Upper lobe of right lung (tissue), 1 donor: ENCODE measurements around the gene HIF1AN. TPM values are rescaled to one million over a fixed set of nuclear protein-coding genes. Genes with fewer than 3 reads are reported as not detected.

Source experiments
- ATAC-seq: fragments of 200-7000 bp; cut with Tn5 transposase; one replicate; pipeline ENCODE4 v1.9.1; 2020; ENCODE audit warnings: mild to moderate bottlenecking, moderate library complexity
- DNase-seq: peaks from one replicate; pipeline ENCODE4 v3.0.0-alpha.2; 2020
- H3K27ac ChIP-seq: fragments of 200-600 bp; one replicate; pipeline ENCODE4 v1.8.0; 2022
- H3K27me3 ChIP-seq: fragments of 200-600 bp; one replicate; pipeline ENCODE4 v1.8.0; 2022; ENCODE audit warnings: mild to moderate bottlenecking
- H3K36me3 ChIP-seq: fragments of 200-600 bp; one replicate; pipeline ENCODE4 v1.8.0; 2022
- H3K4me1 ChIP-seq: fragments of 200-600 bp; one replicate; pipeline ENCODE4 v1.8.0; 2022
- H3K4me3 ChIP-seq: fragments of 200-600 bp; one replicate; pipeline ENCODE4 v1.8.0; 2022; ENCODE audit warnings: mild to moderate bottlenecking
- H3K9me3 ChIP-seq: fragments of 200-600 bp; one replicate; pipeline ENCODE4 v1.8.0; 2022
- intact Hi-C: fragments of 100-400 bp; cut with DNase I; formaldehyde crosslinking; loops from one replicate; pipeline ENCODE4 v1.11.0; 2022
- total RNA-seq: library from RNA; stranded (reverse); fragmentation: NEBNext Ultra II Directional; extraction: Animal tissue kit (Norgen Biotek cat#: 25700); gene quantifications from one replicate; pipeline ENCODE4 v1.2.1, GENCODE V29; 2021
- TF ChIP-seq, protein P1 (sequence below): fragments of 200-600 bp; IDR thresholded peaks from one replicate; pipeline ENCODE4 v1.8.0; 2022; ENCODE audit warnings: antibody characterized with exemption
- donor health status: DM: no; HTN: yes; CAD: no; lungs with severe emphysema.

Gene HIF1AN
- total RNA-seq, 1 donor from 2014 or later = 36.8 TPM

- H3K36me3 ChIP-seq = no peaks in the 10 kb centered on the region
- H3K4me3 ChIP-seq = no peak overlapping the region
- peaks cover 64% of the 10 kb centered on the region for H3K27me3 ChIP-seq
- TF ChIP-seq, protein P1, sequence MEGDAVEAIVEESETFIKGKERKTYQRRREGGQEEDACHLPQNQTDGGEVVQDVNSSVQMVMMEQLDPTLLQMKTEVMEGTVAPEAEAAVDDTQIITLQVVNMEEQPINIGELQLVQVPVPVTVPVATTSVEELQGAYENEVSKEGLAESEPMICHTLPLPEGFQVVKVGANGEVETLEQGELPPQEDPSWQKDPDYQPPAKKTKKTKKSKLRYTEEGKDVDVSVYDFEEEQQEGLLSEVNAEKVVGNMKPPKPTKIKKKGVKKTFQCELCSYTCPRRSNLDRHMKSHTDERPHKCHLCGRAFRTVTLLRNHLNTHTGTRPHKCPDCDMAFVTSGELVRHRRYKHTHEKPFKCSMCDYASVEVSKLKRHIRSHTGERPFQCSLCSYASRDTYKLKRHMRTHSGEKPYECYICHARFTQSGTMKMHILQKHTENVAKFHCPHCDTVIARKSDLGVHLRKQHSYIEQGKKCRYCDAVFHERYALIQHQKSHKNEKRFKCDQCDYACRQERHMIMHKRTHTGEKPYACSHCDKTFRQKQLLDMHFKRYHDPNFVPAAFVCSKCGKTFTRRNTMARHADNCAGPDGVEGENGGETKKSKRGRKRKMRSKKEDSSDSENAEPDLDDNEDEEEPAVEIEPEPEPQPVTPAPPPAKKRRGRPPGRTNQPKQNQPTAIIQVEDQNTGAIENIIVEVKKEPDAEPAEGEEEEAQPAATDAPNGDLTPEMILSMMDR = no peak
- no peak overlapping the region for H3K27ac ChIP-seq
- ATAC-seq (no peak), DNase-seq (no peak)
- no peaks in the 10 kb centered on the region for H3K9me3 ChIP-seq
- H3K4me1 ChIP-seq = peaks cover 11% of the 10 kb centered on the region
- intact Hi-C loops = no loop called here
Observed at GRCh38 chr10:100566561-100566960, 30.8 kb downstream of the HIF1AN start.

DNA sequence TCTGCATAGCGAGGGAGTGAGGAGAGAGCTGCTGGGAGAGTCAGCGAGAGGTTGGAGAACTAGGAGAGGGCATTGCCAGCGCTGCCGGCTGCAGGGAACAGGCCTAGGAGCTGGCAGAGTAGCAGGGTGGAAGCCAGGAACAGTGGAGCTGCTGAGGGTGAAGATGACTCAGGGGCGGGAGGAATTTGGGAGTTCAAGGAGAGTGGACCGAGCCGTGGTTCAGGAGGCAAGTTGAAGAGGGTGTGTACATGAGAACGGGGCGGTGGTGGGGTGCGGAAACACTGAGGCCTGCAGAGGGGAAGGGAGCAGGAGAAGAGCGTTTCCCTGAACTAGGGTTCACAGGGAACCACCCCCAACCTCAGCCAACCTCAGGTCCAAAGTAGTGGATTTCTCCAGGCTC is 31.5 kb downstream of the HIF1AN start:
- H3K27ac ChIP-seq = no peak overlapping the region
- peaks cover 5% of the 10 kb centered on the region for H3K4me1 ChIP-seq
- ATAC-seq = no peak
- intact Hi-C loops = no loop called here
- H3K4me3 ChIP-seq = no peak overlapping the region
- DNase-seq = no peak
- H3K36me3 ChIP-seq = no peaks in the 10 kb centered on the region
- no peaks in the 10 kb centered on the region for H3K9me3 ChIP-seq
- TF ChIP-seq, protein P1 = no peak
- H3K27me3 ChIP-seq = peaks cover 57% of the 10 kb centered on the region

DNA sequence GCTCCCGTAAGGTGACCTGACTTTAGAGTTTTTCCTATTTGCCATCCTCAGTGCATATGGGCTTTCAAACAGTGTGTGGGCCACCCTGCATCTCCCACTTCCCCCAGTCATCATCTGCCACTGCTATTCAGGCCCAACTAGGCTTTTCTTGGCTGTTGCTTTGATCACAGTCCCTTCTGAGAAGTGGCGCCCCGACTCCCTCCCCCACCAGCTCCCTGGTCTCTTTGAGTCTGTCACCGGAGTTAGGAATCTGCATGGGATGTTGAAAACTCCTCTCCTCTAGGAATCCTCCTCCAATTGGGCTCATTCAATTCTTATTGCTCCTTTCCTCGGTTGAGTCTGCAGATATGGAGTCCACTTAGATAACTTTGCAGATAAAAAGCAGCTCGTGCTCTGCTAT is 32.1 kb downstream of the HIF1AN start:
- H3K4me1 ChIP-seq = no peaks in the 10 kb centered on the region
- no peaks in the 10 kb centered on the region for H3K9me3 ChIP-seq
- no peaks in the 10 kb centered on the region for H3K36me3 ChIP-seq
- intact Hi-C loops = no loop called here
- H3K27ac ChIP-seq = no peak overlapping the region
- peaks cover 55% of the 10 kb centered on the region for H3K27me3 ChIP-seq
- ATAC-seq = no peak
- no peak overlapping the region for H3K4me3 ChIP-seq
- no peak for DNase-seq
- TF ChIP-seq, protein P1 = no peak

GRCh38 chr10:100568912-100569311 is 33.2 kb downstream of the HIF1AN start:
- Histone ChIP-seq H3K27me3 (peaks cover 51% of the 10 kb centered on the region), H3K36me3 (no peaks in the 10 kb centered on the region), H3K27ac (no peak overlapping the region), H3K4me1 (no peaks in the 10 kb centered on the region), H3K9me3 (no peaks in the 10 kb centered on the region), H3K4me3 (no peak overlapping the region)
- ATAC-seq = no peak
- intact Hi-C loops = no loop called here
- TF ChIP-seq, protein P1 = no peak
- no peak for DNase-seq

DNA sequence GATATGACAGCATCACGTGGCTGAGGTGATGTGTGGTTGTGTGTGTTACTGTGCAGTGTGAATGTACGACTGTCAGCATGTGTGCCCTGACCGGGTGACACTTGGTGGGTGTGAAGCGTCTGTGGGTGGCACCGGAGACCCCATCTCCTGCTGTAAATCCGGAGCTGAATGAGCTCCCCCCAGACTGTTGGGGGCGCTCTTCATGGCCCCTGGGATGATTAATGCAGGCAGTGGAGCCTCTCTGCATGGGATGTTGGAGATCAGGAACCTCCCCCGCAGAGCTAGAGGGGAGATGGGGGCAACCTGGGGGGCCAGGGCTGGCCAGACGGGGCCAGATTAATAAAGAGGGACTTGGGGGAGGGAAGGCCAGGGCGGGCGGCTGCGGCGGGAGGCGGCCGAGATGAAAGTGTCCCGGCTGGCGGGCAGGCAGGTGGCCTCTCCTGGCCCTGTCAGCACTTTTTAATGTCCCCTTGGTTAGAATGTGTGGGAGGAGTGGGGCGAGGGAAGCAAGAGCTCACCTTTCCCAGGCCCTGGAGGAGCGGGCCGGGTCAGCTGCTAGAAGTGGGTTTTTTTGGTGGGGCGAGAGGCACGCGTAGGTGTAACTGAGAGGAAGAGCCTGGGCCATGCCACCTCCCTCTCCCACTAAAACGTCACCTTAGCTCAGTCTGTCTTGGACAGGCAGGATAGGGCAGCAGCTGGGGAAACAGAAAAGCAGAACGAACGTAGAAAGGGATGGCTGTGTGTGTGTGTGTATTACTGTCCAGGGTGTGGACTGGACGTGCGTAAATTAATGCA is 34.1 kb downstream of the HIF1AN start:
- DNase-seq = no peak
- intact Hi-C loops = no loop called here
- H3K27me3 ChIP-seq = peaks cover 48% of the 10 kb centered on the region

More for the DNA sequence above, 34.1 kb downstream of the HIF1AN start:
- H3K4me1 ChIP-seq = no peaks in the 10 kb centered on the region
- H3K36me3 ChIP-seq = no peaks in the 10 kb centered on the region
- no peak overlapping the region for H3K4me3 ChIP-seq
- no peaks in the 10 kb centered on the region for H3K9me3 ChIP-seq
- H3K27ac ChIP-seq = no peak overlapping the region
- TF ChIP-seq, protein P1 = no peak
- ATAC-seq = no peak
